EH (cell line): ENCODE results near the gene DIDO1.
"Not testable (repeated sequence)": the region's sequence is repeated elsewhere in the genome, so short reads cannot be mapped to it uniquely, and the experiment has no call there.

Source experiments
- DNase-seq: peaks from one replicate; pipeline ENCODE4 v3.0.0-alpha.2; 2015; ENCODE audit warnings: low read depth

DIDO1 gene

GRCh38 chr20:62962221-62962879, 36.0 kb upstream of the DIDO1 start:
- DNase-seq: no peak

- no peak for DNase-seq
These were observed 35.5 kb upstream of the DIDO1 start for GRCh38 chr20:62961799-62962198.

GRCh38 chr20:62961310-62961783, 35.0 kb upstream of the DIDO1 start:
- DNase-seq: no peak

GRCh38 chr20:62960446-62961309, 34.4 kb upstream of the DIDO1 start:
- DNase-seq: not testable (repeated sequence)

GRCh38 chr20:62959998-62960436, 33.7 kb upstream of the DIDO1 start:
- no peak for DNase-seq

- no peak for DNase-seq
These were observed 33.0 kb upstream of the DIDO1 start for GRCh38 chr20:62959101-62959971.

GRCh38 chr20:62958388-62959100, 32.2 kb upstream of the DIDO1 start:
- no peak for DNase-seq

- no peak for DNase-seq
These were observed 31.1 kb upstream of the DIDO1 start for GRCh38 chr20:62957136-62958117.

GRCh38 chr20:62956387-62957135, 30.3 kb upstream of the DIDO1 start:
- no peak for DNase-seq

- no peak for DNase-seq
These were observed 29.4 kb upstream of the DIDO1 start for GRCh38 chr20:62955519-62956386.

- DNase-seq: peak; percentile 81
These were observed 27.8 kb upstream of the DIDO1 start for GRCh38 chr20:62953839-62954703.

GRCh38 chr20:62952968-62953838, 26.9 kb upstream of the DIDO1 start:
- peak; percentile 63 for DNase-seq

- DNase-seq: peak; percentile 89
These were observed 26.2 kb upstream of the DIDO1 start, which contains the start of gene SLC17A9 for GRCh38 chr20:62952373-62952967. SLC17A9 (plus strand) TSS chr20:62952709; CDS start chr20:62952831, 122 bp downstream.

- DNase-seq: no peak
These were observed 25.6 kb upstream of the DIDO1 start for GRCh38 chr20:62951896-62952372.

- no peak for DNase-seq
These were observed 25.0 kb upstream of the DIDO1 start for GRCh38 chr20:62951143-62951895.
